Measurements from ENCODE around the gene FMNL2. TPM values are rescaled to one million over a fixed set of nuclear protein-coding genes. Genes with fewer than 3 reads are reported as not detected.

FMNL2 gene
- total RNA-seq, 1 donor from 2014 or later: 41.7 TPM

GRCh38 chr2:152445791-152446201, 110.8 kb downstream of the FMNL2 start:
- H3K27me3 Mint-ChIP-seq (ENCODE audit: unreplicated experiment): peaks cover 5% of the 10 kb centered on the region
- DNase-seq (ENCODE audit: low spot score): no peak
- peaks cover 10% of the 10 kb centered on the region for H3K36me3 Mint-ChIP-seq (ENCODE audit: low read depth, unreplicated experiment)
- no peak overlapping the region for H3K4me3 Mint-ChIP-seq (ENCODE audit: unreplicated experiment)
- H3K9me3 Mint-ChIP-seq (ENCODE audit: unreplicated experiment): no peaks in the 10 kb centered on the region
- peaks cover 27% of the 10 kb centered on the region for H3K4me1 Mint-ChIP-seq (ENCODE audit: unreplicated experiment)
- TF ChIP-seq CTCF (IDR thresholded peaks at IDR 0.05; ENCODE audit: unreplicated experiment): no peak
- H3K27ac Mint-ChIP-seq (ENCODE audit: unreplicated experiment): no peak overlapping the region

GRCh38 chr2:152446213-152446612, 111.2 kb downstream of the FMNL2 start:
- no peaks in the 10 kb centered on the region for H3K9me3 Mint-ChIP-seq (ENCODE audit: unreplicated experiment)
- H3K36me3 Mint-ChIP-seq (ENCODE audit: low read depth, unreplicated experiment): peaks cover 10% of the 10 kb centered on the region
- H3K27me3 Mint-ChIP-seq (ENCODE audit: unreplicated experiment): peaks cover 5% of the 10 kb centered on the region
- peaks cover 24% of the 10 kb centered on the region for H3K4me1 Mint-ChIP-seq (ENCODE audit: unreplicated experiment)
- TF ChIP-seq CTCF (IDR thresholded peaks at IDR 0.05; ENCODE audit: unreplicated experiment): no peak
- DNase-seq (ENCODE audit: low spot score): no peak
- no peak overlapping the region for H3K4me3 Mint-ChIP-seq (ENCODE audit: unreplicated experiment)
- no peak overlapping the region for H3K27ac Mint-ChIP-seq (ENCODE audit: unreplicated experiment)

- H3K27me3 Mint-ChIP-seq (ENCODE audit: unreplicated experiment): peaks cover 2% of the 10 kb centered on the region
- no peaks in the 10 kb centered on the region for H3K9me3 Mint-ChIP-seq (ENCODE audit: unreplicated experiment)
- H3K27ac Mint-ChIP-seq (ENCODE audit: unreplicated experiment): no peak overlapping the region
- no peak for DNase-seq (ENCODE audit: low spot score)
- no peak overlapping the region for H3K4me3 Mint-ChIP-seq (ENCODE audit: unreplicated experiment)
- peaks cover 5% of the 10 kb centered on the region for H3K36me3 Mint-ChIP-seq (ENCODE audit: low read depth, unreplicated experiment)
- no peak for TF ChIP-seq CTCF (IDR thresholded peaks at IDR 0.05; ENCODE audit: unreplicated experiment)
- peaks cover 21% of the 10 kb centered on the region for H3K4me1 Mint-ChIP-seq (ENCODE audit: unreplicated experiment)
Measured at GRCh38 chr2:152447897-152448296, 112.9 kb downstream of the FMNL2 start.

- Mint-ChIP-seq H3K27ac (ENCODE audit: unreplicated experiment) (no peak overlapping the region), H3K9me3 (ENCODE audit: unreplicated experiment) (no peaks in the 10 kb centered on the region), H3K36me3 (ENCODE audit: low read depth, unreplicated experiment) (peaks cover 4% of the 10 kb centered on the region), H3K27me3 (ENCODE audit: unreplicated experiment) (peaks cover 2% of the 10 kb centered on the region), H3K4me3 (ENCODE audit: unreplicated experiment) (no peak overlapping the region), H3K4me1 (ENCODE audit: unreplicated experiment) (peaks cover 25% of the 10 kb centered on the region)
- TF ChIP-seq CTCF (IDR thresholded peaks at IDR 0.05; ENCODE audit: unreplicated experiment): no peak
- DNase-seq (ENCODE audit: low spot score): no peak
Measured at GRCh38 chr2:152448606-152449005, 113.6 kb downstream of the FMNL2 start.

- no peak overlapping the region for H3K27ac Mint-ChIP-seq (ENCODE audit: unreplicated experiment)
- no peak for TF ChIP-seq CTCF (IDR thresholded peaks at IDR 0.05; ENCODE audit: unreplicated experiment)
- H3K27me3 Mint-ChIP-seq (ENCODE audit: unreplicated experiment): peaks cover 2% of the 10 kb centered on the region
- H3K4me3 Mint-ChIP-seq (ENCODE audit: unreplicated experiment): no peak overlapping the region
- no peaks in the 10 kb centered on the region for H3K9me3 Mint-ChIP-seq (ENCODE audit: unreplicated experiment)
- H3K4me1 Mint-ChIP-seq (ENCODE audit: unreplicated experiment): peaks cover 30% of the 10 kb centered on the region
- no peak for DNase-seq (ENCODE audit: low spot score)
- H3K36me3 Mint-ChIP-seq (ENCODE audit: low read depth, unreplicated experiment): no peaks in the 10 kb centered on the region
Measured at GRCh38 chr2:152449578-152449977, 114.6 kb downstream of the FMNL2 start.

Measured in endothelial cell (in vitro differentiated cells).